ENCODE measurements around the gene SMCO3. TPM values are rescaled to one million over a fixed set of nuclear protein-coding genes. Genes with fewer than 3 reads are reported as not detected.

Gene SMCO3
- total RNA-seq, 2 experiments from 2014 or later = not detected

GRCh38 chr12:14774906-14775635, 38.9 kb downstream of the SMCO3 start:
- intact Hi-C loops (cut with DNase I, micrococcal nuclease) = loop anchor here (1.0 to 10.0 kb wide), 13 partner anchors 28 to 1773 kb away; partner anchors contain the start of genes STRAP (in 2 of the 2), ATF7IP (in 1 of the 2), C12orf60 (in 1 of the 2) and HEBP1 (in 1 of the 2)
- ATAC-seq (no peak), DNase-seq (peak; percentile 47)
- H3K9me3 Mint-ChIP-seq (ENCODE audit: low read depth) = no peaks in the 10 kb centered on the region
- H3K36me3 Mint-ChIP-seq (ENCODE audit: low read depth) = peaks cover 13% of the 10 kb centered on the region
- ChIA-PET CTCF (interaction anchor here (0.6 to 2.6 kb wide), 14 partner anchors 9 to 382 kb away, joined by 3 to 14 read pairs (median 4); no protein-coding TSS in a partner anchor), POLR2A (interaction anchor here (0.7 to 3.2 kb wide), 6 partner anchors 9 to 220 kb away, joined by 4 to 16 read pairs (median 5); partner anchors contain the start of genes C12orf60 and WBP11)
- H3K27ac Mint-ChIP-seq = peak overlapping the region; percentile 97
- peak overlapping the region; percentile 96 for H3K4me3 Mint-ChIP-seq
- H3K27me3 Mint-ChIP-seq = no peaks in the 10 kb centered on the region
- peaks cover 35% of the 10 kb centered on the region for H3K4me1 Mint-ChIP-seq

GRCh38 chr12:14774074-14774905, 39.7 kb downstream of the SMCO3 start:
- peak; percentile 95 for DNase-seq
- ATAC-seq = peak; percentile 74
- Mint-ChIP-seq H3K36me3 (ENCODE audit: low read depth) (peaks cover 19% of the 10 kb centered on the region), H3K27me3 (no peaks in the 10 kb centered on the region), H3K4me1 (peaks cover 35% of the 10 kb centered on the region), H3K9me3 (ENCODE audit: low read depth) (no peaks in the 10 kb centered on the region), H3K4me3 (peak overlapping the region; percentile 96), H3K27ac (peak overlapping the region; percentile 97)
- intact Hi-C loops (cut with DNase I, micrococcal nuclease) = loop anchor here (1.0 to 10.0 kb wide), 12 partner anchors 29 to 1772 kb away; partner anchors contain the start of genes STRAP (in 2 of the 2), ATF7IP (in 1 of the 2), C12orf60 (in 1 of the 2) and HEBP1 (in 1 of the 2)
- CTCF ChIA-PET = interaction anchor here (0.5 to 2.6 kb wide), 12 partner anchors 10 to 221 kb away, joined by 3 to 14 read pairs (median 4); no protein-coding TSS in a partner anchor
- POLR2A ChIA-PET = interaction anchor here (0.6 to 3.2 kb wide), 8 partner anchors 10 to 389 kb away, joined by 3 to 16 read pairs (median 4); partner anchors contain the start of genes C12orf60 and WBP11

- H3K27ac Mint-ChIP-seq = peak overlapping the region; percentile 97
- DNase-seq (no peak), ATAC-seq (peak; percentile 8)
- peak overlapping the region; percentile 96 for H3K4me3 Mint-ChIP-seq
- ChIA-PET POLR2A (interaction anchor here (0.7 to 3.2 kb wide), 5 partner anchors 29 to 389 kb away, joined by 3 to 16 read pairs (median 4); partner anchors contain the start of genes C12orf60 and WBP11), CTCF (interaction anchor here (0.5 to 5.4 kb wide), 7 partner anchors 10 to 221 kb away, joined by 3 to 38 read pairs (median 3); partner anchors contain the start of genes C12orf60 and WBP11)
- intact Hi-C loops (cut with DNase I, micrococcal nuclease) = loop anchor here (1.0 to 10.0 kb wide), 13 partner anchors 30 to 1771 kb away; partner anchors contain the start of genes STRAP (in 2 of the 2), ATF7IP (in 1 of the 2), C12orf60 (in 1 of the 2) and HEBP1 (in 1 of the 2)
- peaks cover 25% of the 10 kb centered on the region for H3K36me3 Mint-ChIP-seq (ENCODE audit: low read depth)
- no peaks in the 10 kb centered on the region for H3K27me3 Mint-ChIP-seq
- peaks cover 38% of the 10 kb centered on the region for H3K4me1 Mint-ChIP-seq
- H3K9me3 Mint-ChIP-seq (ENCODE audit: low read depth) = no peaks in the 10 kb centered on the region
Measured at GRCh38 chr12:14773685-14774073, 40.3 kb downstream of the SMCO3 start.

- no peak for DNase-seq
- POLR2A ChIA-PET = interaction anchor here (3.2 kb wide), 1 partner anchor 30 kb away, joined by 16 read pairs; the partner anchor contains the start of genes C12orf60 and WBP11
- CTCF ChIA-PET = interaction anchor here (0.6 to 5.4 kb wide), 6 partner anchors 11 to 762 kb away, joined by 3 to 38 read pairs (median 4); partner anchors contain the start of genes C12orf60 and WBP11
- peak overlapping the region; percentile 96 for H3K4me3 Mint-ChIP-seq
- intact Hi-C loops (cut with DNase I, micrococcal nuclease) = loop anchor here (2.0 to 10.0 kb wide), 11 partner anchors 51 to 1771 kb away; partner anchors contain the start of genes STRAP (in 2 of the 2), ATF7IP (in 1 of the 2) and HEBP1 (in 1 of the 2)
- no peaks in the 10 kb centered on the region for H3K27me3 Mint-ChIP-seq
- H3K27ac Mint-ChIP-seq = no peak overlapping the region
- peaks cover 40% of the 10 kb centered on the region for H3K4me1 Mint-ChIP-seq
- no peak for ATAC-seq
- peaks cover 32% of the 10 kb centered on the region for H3K36me3 Mint-ChIP-seq (ENCODE audit: low read depth)
- H3K9me3 Mint-ChIP-seq (ENCODE audit: low read depth) = no peaks in the 10 kb centered on the region
Measured at GRCh38 chr12:14772946-14773345, 41.0 kb downstream of the SMCO3 start.

- DNase-seq = peak; percentile 44
- intact Hi-C loops (cut with DNase I, micrococcal nuclease) = loop anchor here (1.0 to 10.0 kb wide), 16 partner anchors 32 to 1769 kb away; partner anchors contain the start of genes STRAP (in 2 of the 2), ATF7IP (in 1 of the 2), C12orf60 (in 1 of the 2) and HEBP1 (in 1 of the 2)
- peak overlapping the region; percentile 99 for H3K27ac Mint-ChIP-seq
- peak overlapping the region; percentile 97 for H3K4me3 Mint-ChIP-seq
- no peaks in the 10 kb centered on the region for H3K27me3 Mint-ChIP-seq
- peaks cover 4% of the 10 kb centered on the region for H3K9me3 Mint-ChIP-seq (ENCODE audit: low read depth)
- ATAC-seq = no peak
- ChIA-PET POLR2A (interaction anchor here (0.5 to 2.6 kb wide), 8 partner anchors 13 to 761 kb away, joined by 3 to 24 read pairs (median 6); partner anchors contain the start of genes ARHGDIB, ATF7IP, C12orf60 and WBP11), CTCF (interaction anchor here (0.6 to 5.4 kb wide), 4 partner anchors 32 to 406 kb away, joined by 3 to 38 read pairs (median 3); partner anchors contain the start of genes ATF7IP, C12orf60 and WBP11)
- H3K36me3 Mint-ChIP-seq (ENCODE audit: low read depth) = peaks cover 43% of the 10 kb centered on the region
- H3K4me1 Mint-ChIP-seq = peaks cover 48% of the 10 kb centered on the region
Measured at GRCh38 chr12:14771651-14772137, 42.3 kb downstream of the SMCO3 start.

- DNase-seq = peak; percentile 96
- H3K27me3 Mint-ChIP-seq = no peaks in the 10 kb centered on the region
- ATAC-seq = peak; percentile 35
- H3K36me3 Mint-ChIP-seq (ENCODE audit: low read depth) = peaks cover 50% of the 10 kb centered on the region
- CTCF ChIA-PET = interaction anchor here (0.7 to 5.4 kb wide), 8 partner anchors 11 to 405 kb away, joined by 3 to 38 read pairs (median 3); partner anchors contain the start of genes ATF7IP, C12orf60 and WBP11
- peaks cover 41% of the 10 kb centered on the region for H3K4me1 Mint-ChIP-seq
- intact Hi-C loops (cut with DNase I, micrococcal nuclease) = loop anchor here (1.0 to 10.0 kb wide), 18 partner anchors 33 to 1768 kb away; partner anchors contain the start of genes ARHGDIB (in 2 of the 2), ATF7IP (in 2 of the 2), C12orf60 (in 2 of the 2) and STRAP (in 2 of the 2)
- POLR2A ChIA-PET = interaction anchor here (0.5 to 2.6 kb wide), 17 partner anchors 11 to 800 kb away, joined by 3 to 24 read pairs (median 4); partner anchors contain the start of genes ARHGDIB, ATF7IP, C12orf60 and WBP11
- H3K4me3 Mint-ChIP-seq = peak overlapping the region; percentile 97
- H3K9me3 Mint-ChIP-seq (ENCODE audit: low read depth) = peaks cover 10% of the 10 kb centered on the region
- H3K27ac Mint-ChIP-seq = peak overlapping the region; percentile 99
Measured at GRCh38 chr12:14770496-14771461, 43.2 kb downstream of the SMCO3 start.

GRCh38 chr12:14769969-14770495, 44.0 kb downstream of the SMCO3 start:
- intact Hi-C loops (cut with DNase I, micrococcal nuclease) = loop anchor here (1.0 to 10.0 kb wide), 17 partner anchors 33 to 1768 kb away; partner anchors contain the start of genes ARHGDIB (in 2 of the 2), ATF7IP (in 2 of the 2), STRAP (in 2 of the 2) and C12orf60 (in 1 of the 2)
- DNase-seq (peak; percentile 94), ATAC-seq (peak; percentile 45)
- Mint-ChIP-seq H3K9me3 (ENCODE audit: low read depth) (peaks cover 12% of the 10 kb centered on the region), H3K36me3 (ENCODE audit: low read depth) (peaks cover 55% of the 10 kb centered on the region), H3K27me3 (no peaks in the 10 kb centered on the region), H3K4me3 (peak overlapping the region; percentile 97), H3K27ac (peak overlapping the region; percentile 99), H3K4me1 (peaks cover 35% of the 10 kb centered on the region)
- ChIA-PET POLR2A (interaction anchor here (0.5 to 2.6 kb wide), 15 partner anchors 11 to 535 kb away, joined by 3 to 24 read pairs (median 4); partner anchors contain the start of genes ARHGDIB, ATF7IP, C12orf60 and WBP11), CTCF (interaction anchor here (1.2 to 5.4 kb wide), 6 partner anchors 12 to 169 kb away, joined by 3 to 38 read pairs (median 4); partner anchors contain the start of genes C12orf60 and WBP11)

- DNase-seq = peak; percentile 63
- ChIA-PET CTCF (interaction anchor here (0.7 to 5.4 kb wide), 12 partner anchors 8 to 549 kb away, joined by 3 to 38 read pairs (median 3); partner anchors contain the start of genes C12orf60 and WBP11), POLR2A (interaction anchor here (0.5 to 2.6 kb wide), 15 partner anchors 12 to 404 kb away, joined by 3 to 24 read pairs (median 4); partner anchors contain the start of genes ARHGDIB, ATF7IP, C12orf60 and WBP11)
- Mint-ChIP-seq H3K36me3 (ENCODE audit: low read depth) (peaks cover 56% of the 10 kb centered on the region), H3K27me3 (no peaks in the 10 kb centered on the region), H3K4me3 (peak overlapping the region; percentile 97), H3K27ac (peak overlapping the region; percentile 99), H3K9me3 (ENCODE audit: low read depth) (peaks cover 12% of the 10 kb centered on the region), H3K4me1 (peaks cover 35% of the 10 kb centered on the region)
- intact Hi-C loops (cut with DNase I, micrococcal nuclease) = no loop called here
- peak; percentile 2 for ATAC-seq
Measured at GRCh38 chr12:14769466-14769968, 44.5 kb downstream of the SMCO3 start.
